SU-DHL-6 (cell line): ENCODE results near the gene EXPH5.

ENCODE experiments used
- EZH2phosphoT487 ChIP-seq: fragments of 200-600 bp; sonication (generic), shearing (Covaris generic); conservative IDR thresholded peaks from 2 replicates; pipeline ENCODE4 v1.6.1; 2018; ENCODE audit warnings: mild to moderate bottlenecking, antibody characterized with exemption, low read length, moderate library complexity, mixed read lengths
- TF ChIP-seq, protein P1 (sequence below): fragments of 200-600 bp; sonication (generic); IDR thresholded peaks from one replicate; pipeline ENCODE4 v1.5.1; 2017; ENCODE audit warnings: antibody characterized with exemption, mild to moderate bottlenecking, low read length, moderate library complexity; ENCODE audit not compliant: insufficient read depth, poor library complexity, severe bottlenecking

GRCh38 chr11:108516125-108516524 is 77.4 kb downstream of the EXPH5 start:
- TF ChIP-seq, protein P1, sequence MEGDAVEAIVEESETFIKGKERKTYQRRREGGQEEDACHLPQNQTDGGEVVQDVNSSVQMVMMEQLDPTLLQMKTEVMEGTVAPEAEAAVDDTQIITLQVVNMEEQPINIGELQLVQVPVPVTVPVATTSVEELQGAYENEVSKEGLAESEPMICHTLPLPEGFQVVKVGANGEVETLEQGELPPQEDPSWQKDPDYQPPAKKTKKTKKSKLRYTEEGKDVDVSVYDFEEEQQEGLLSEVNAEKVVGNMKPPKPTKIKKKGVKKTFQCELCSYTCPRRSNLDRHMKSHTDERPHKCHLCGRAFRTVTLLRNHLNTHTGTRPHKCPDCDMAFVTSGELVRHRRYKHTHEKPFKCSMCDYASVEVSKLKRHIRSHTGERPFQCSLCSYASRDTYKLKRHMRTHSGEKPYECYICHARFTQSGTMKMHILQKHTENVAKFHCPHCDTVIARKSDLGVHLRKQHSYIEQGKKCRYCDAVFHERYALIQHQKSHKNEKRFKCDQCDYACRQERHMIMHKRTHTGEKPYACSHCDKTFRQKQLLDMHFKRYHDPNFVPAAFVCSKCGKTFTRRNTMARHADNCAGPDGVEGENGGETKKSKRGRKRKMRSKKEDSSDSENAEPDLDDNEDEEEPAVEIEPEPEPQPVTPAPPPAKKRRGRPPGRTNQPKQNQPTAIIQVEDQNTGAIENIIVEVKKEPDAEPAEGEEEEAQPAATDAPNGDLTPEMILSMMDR = no peak
- TF ChIP-seq EZH2phosphoT487 = no peak
